ENCODE data around the gene GMDS.
"Not testable (repeated sequence)": the region's sequence is repeated elsewhere in the genome, so short reads cannot be mapped to it uniquely, and the experiment has no call there.

Gene GMDS

GRCh38 chr6:1760876-1761275, 484.5 kb downstream of the GMDS start:
- no peak for TF ChIP-seq CTCF (IDR thresholded peaks at IDR 0.05; ENCODE audit: insufficient read depth, low read length, poor library complexity, severe bottlenecking)
- Histone ChIP-seq H3K4me3 (replicated peaks; ENCODE audit: low read depth, low read length) (no peak overlapping the region), H3K27me3 (replicated peaks; ENCODE audit: control insufficient read depth, insufficient read depth, low read length) (no peaks in the 10 kb centered on the region), H3K36me3 (ENCODE audit: control insufficient read depth, insufficient read depth, low read length) (no peaks in the 10 kb centered on the region)
- no peak for DNase-seq (ENCODE audit: extremely low read depth, insufficient read length)

- H3K36me3 ChIP-seq (ENCODE audit: control insufficient read depth, insufficient read depth, low read length): no peaks in the 10 kb centered on the region
- no peaks in the 10 kb centered on the region for H3K27me3 ChIP-seq (replicated peaks; ENCODE audit: control insufficient read depth, insufficient read depth, low read length)
- no peak overlapping the region for H3K4me3 ChIP-seq (replicated peaks; ENCODE audit: low read depth, low read length)
- no peak for TF ChIP-seq CTCF (IDR thresholded peaks at IDR 0.05; ENCODE audit: insufficient read depth, low read length, poor library complexity, severe bottlenecking)
- DNase-seq (ENCODE audit: extremely low read depth, insufficient read length): no peak
Measured at GRCh38 chr6:1759870-1760269, 485.5 kb downstream of the GMDS start.

- DNase-seq (ENCODE audit: extremely low read depth, insufficient read length): no peak
- Histone ChIP-seq H3K27me3 (replicated peaks; ENCODE audit: control insufficient read depth, insufficient read depth, low read length) (no peaks in the 10 kb centered on the region), H3K4me3 (replicated peaks; ENCODE audit: low read depth, low read length) (no peak overlapping the region), H3K36me3 (ENCODE audit: control insufficient read depth, insufficient read depth, low read length) (no peaks in the 10 kb centered on the region)
- TF ChIP-seq CTCF (IDR thresholded peaks at IDR 0.05; ENCODE audit: insufficient read depth, low read length, poor library complexity, severe bottlenecking): no peak
Measured at GRCh38 chr6:1758076-1758679, 487.2 kb downstream of the GMDS start.

- no peak for TF ChIP-seq CTCF (IDR thresholded peaks at IDR 0.05; ENCODE audit: insufficient read depth, low read length, poor library complexity, severe bottlenecking)
- Histone ChIP-seq H3K4me3 (replicated peaks; ENCODE audit: low read depth, low read length) (no peak overlapping the region), H3K36me3 (ENCODE audit: control insufficient read depth, insufficient read depth, low read length) (no peaks in the 10 kb centered on the region), H3K27me3 (replicated peaks; ENCODE audit: control insufficient read depth, insufficient read depth, low read length) (no peaks in the 10 kb centered on the region)
- no peak for DNase-seq (ENCODE audit: extremely low read depth, insufficient read length)
Measured at GRCh38 chr6:1757131-1757530, 488.3 kb downstream of the GMDS start.

GRCh38 chr6:1756472-1757129, 488.8 kb downstream of the GMDS start:
- Histone ChIP-seq H3K4me3 (replicated peaks; ENCODE audit: low read depth, low read length) (no peak overlapping the region), H3K36me3 (ENCODE audit: control insufficient read depth, insufficient read depth, low read length) (no peaks in the 10 kb centered on the region), H3K27me3 (replicated peaks; ENCODE audit: control insufficient read depth, insufficient read depth, low read length) (no peaks in the 10 kb centered on the region)
- DNase-seq (ENCODE audit: extremely low read depth, insufficient read length): no peak
- no peak for TF ChIP-seq CTCF (IDR thresholded peaks at IDR 0.05; ENCODE audit: insufficient read depth, low read length, poor library complexity, severe bottlenecking)

- not testable (repeated sequence) for DNase-seq (ENCODE audit: extremely low read depth, insufficient read length); H3K27me3 ChIP-seq (replicated peaks; ENCODE audit: control insufficient read depth, insufficient read depth, low read length); H3K36me3 ChIP-seq (ENCODE audit: control insufficient read depth, insufficient read depth, low read length); H3K4me3 ChIP-seq (replicated peaks; ENCODE audit: low read depth, low read length)
Measured at GRCh38 chr6:1751063-1751462, 494.3 kb downstream of the GMDS start.
